GM12874 (cell line): ENCODE measurements around the gene CNIH3.

Experiments
- TF ChIP-seq, protein P1 (sequence below): IDR thresholded peaks from 2 replicates; pipeline ENCODE4 v1.5.1; 2011; ENCODE audit warnings: low read depth, mild to moderate bottlenecking, control low read depth, low read length, moderate library complexity; ENCODE audit not compliant: insufficient read depth

Gene CNIH3

DNA sequence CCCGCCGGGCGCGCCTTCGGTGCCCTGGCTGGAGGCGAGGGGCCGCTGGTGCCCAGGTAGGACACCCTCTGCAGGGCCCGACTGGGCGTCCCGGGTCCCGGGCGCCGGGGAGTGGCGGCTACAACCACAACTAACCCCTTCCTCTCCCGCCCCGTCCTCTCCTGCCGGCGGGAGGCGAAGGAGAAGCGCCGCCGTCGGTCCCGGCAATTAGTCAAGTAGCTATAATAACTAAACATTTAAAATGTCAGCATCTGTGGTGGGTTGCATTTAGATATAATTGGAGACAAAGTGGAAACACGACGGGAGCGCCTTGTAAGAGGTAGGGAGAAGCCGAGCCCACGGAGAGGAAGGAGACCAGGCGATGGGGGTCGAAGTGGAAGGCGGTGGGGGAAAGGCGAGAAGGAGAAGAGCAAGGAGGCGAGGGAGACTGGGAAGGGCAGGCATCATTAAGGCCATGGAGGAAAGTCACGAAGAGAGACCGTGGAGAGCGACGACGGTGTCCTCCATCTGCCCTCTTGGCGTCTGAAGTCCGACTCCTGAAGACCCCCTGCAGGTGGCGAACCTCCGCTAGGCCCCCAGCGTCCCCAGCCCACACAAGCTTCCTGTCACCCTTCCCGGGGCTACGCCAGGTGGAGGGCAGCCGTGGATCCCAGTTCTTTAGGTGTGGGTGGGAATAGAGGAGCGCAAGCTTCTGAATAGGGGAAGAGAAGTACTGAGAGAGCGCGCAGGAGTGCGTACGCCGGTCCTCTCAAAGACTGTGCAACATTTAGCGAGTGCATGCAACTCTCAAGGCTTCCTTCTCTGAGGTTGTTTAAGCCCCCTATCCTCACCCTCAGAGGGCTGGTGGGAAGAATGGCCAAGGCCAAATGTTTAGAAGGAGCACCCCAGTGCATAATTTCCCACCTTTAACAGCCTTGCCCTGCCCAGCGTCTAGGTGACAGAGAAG is 1.6 kb downstream of the CNIH3 start:
- TF ChIP-seq, protein P1, sequence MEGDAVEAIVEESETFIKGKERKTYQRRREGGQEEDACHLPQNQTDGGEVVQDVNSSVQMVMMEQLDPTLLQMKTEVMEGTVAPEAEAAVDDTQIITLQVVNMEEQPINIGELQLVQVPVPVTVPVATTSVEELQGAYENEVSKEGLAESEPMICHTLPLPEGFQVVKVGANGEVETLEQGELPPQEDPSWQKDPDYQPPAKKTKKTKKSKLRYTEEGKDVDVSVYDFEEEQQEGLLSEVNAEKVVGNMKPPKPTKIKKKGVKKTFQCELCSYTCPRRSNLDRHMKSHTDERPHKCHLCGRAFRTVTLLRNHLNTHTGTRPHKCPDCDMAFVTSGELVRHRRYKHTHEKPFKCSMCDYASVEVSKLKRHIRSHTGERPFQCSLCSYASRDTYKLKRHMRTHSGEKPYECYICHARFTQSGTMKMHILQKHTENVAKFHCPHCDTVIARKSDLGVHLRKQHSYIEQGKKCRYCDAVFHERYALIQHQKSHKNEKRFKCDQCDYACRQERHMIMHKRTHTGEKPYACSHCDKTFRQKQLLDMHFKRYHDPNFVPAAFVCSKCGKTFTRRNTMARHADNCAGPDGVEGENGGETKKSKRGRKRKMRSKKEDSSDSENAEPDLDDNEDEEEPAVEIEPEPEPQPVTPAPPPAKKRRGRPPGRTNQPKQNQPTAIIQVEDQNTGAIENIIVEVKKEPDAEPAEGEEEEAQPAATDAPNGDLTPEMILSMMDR: no peak

DNA sequence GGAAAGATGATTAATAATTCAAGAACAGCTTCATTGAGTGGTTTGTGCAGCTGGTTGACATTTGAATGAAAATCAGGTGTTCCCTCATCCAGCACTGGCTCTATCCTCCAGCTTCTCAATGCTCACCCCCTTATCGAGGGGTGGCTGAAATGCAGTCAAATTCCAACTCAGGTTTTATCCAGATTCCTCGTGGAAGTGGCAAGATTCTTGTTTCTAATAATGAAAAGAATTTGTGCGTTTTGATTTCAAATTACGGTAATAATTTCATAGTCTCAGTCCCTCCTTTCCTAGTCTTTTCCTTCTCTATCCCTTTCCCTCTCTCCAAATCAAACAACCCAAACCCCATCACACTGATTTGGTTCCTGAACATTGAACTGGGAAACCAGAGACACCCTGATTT is 3.1 kb downstream of the CNIH3 start:
- TF ChIP-seq, protein P1: no peak

DNA sequence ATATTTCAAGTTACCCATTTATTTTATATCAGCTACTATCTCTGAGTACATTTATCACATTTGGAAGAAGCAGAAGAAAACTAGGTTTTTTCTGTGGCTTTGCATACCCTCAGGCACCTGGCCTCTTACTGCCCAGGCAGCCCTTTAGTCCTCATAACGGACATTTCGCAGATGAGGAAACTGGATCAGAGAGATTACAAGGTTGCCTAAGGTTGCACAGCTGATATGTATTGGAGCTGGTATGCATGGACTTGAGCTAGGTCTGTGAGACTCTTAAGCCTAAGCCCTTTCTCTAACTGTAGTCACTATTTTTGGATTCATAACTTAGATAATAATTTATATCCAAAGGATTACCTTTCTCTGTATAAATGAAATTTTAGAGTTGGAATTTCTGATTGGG is 4.0 kb downstream of the CNIH3 start:
- TF ChIP-seq, protein P1: no peak

DNA sequence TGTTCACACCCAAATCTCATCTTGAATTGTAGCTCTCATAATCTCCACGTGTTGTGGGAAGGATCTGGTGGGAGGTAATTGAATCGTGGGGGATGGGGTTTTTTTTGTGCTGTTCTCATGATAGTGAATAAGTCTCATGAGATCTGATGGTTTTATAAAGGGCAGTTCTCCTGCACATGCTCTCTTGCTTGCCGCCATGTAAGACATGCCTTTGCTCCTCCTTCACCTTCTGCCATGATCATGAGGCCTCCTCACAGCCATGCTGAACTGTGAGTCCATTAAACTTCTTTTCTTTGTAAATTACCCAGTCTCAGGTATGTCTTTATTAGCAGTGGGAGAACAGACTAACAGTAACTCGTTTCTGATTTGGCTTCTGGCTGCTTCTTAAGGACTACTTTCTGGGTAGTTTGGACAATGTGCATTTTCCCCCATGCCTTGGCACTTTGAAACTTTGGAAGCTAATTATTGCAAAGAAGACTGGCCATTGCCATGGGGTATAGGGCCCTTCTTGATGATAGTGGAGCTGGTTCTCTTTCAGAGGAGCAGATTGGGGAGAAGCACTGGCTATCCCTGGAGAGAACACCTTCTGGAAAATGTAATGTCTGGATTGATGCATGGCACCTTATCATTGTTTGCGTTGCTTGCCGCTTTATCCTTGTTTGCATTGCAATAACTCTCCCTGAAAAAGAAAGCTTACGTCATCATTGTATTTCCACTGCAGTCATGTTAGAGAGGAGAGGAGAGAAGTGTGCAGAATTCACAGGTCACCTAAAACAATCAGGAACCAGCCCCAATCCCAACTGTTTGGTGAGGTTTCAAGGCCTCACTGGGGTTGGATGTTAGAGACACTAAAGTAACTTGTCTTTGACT is 5.9 kb downstream of the CNIH3 start:
- TF ChIP-seq, protein P1: no peak

DNA sequence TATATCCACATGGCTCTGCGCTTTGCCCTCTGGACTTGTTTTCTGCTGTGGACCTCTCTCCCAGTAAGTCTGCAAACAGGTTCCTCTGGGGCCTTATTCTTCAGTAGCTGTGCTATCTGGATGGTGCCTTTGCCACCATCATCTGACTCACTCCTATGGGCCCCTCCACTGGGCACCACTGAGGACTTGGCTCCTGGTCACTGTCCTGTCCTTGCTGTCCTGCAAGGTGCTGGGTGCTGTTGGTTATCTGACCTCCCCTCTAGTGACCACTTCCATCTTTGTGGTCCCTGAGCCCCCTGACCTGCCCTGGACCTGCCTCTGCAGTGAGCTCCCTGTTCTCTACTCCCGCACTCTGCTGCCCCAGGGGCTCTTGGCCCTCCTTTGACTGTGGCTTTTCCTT is 6.7 kb downstream of the CNIH3 start:
- TF ChIP-seq, protein P1: no peak

DNA sequence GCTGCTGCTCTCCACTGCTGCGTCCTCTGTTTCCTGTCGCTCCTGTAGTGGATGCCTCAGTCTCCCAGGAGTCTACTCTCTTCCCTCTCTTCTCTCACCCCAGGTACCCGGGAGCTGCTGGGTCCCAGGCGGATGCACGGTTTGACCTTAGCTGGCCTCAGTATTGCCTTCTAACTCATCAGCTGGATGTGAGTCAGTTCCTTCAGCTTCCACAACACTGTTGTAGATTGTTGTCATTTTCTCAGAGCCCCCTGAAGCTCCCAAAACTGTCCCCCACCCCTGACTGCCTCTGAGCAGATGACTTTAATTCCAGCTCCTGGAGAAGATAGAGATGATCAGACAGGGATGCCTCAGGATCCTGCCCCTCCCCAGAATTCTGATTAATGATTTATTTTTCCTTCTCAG is 7.2 kb downstream of the CNIH3 start:
- TF ChIP-seq, protein P1: no peak

DNA sequence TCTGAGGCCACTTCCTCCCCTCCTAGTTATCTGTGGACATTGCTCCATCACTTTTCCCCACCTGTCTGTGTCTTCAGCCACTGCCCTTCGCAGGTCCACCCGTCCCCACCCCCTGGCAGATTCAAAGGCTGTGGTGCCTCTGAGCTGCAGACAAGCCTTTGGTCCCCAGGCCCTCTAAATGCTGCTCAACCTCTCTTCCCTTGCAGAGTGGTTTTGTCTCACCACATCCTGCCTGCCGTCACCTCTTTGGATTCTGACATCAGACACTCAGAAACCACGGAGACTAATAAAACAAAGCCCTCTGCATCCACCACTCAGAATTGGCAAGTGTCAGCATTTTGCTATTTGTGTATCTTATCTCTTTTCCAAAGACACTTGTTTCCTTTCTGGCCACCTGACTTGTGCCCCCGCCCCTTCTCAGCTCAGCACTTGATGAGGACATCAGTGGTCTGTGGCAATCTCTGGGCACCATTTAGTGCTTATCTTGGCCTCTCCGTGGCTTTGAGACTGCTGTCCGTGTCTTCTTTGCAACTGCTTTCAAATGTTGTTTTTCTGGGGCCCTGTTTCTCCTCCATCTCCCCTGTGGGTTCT is 7.7 kb downstream of the CNIH3 start:
- TF ChIP-seq, protein P1: no peak
